ENCODE data around the gene FSTL4.

- TF ChIP-seq POLR2AphosphoS5 (IDR thresholded peaks at IDR 0.05) (no peak), CTCF (IDR thresholded peaks at IDR 0.05) (no peak), POLR2A (IDR thresholded peaks at IDR 0.05) (no peak)
Measured at GRCh38 chr5:133506181-133506580, 106.2 kb downstream of the FSTL4 start.

Data from transverse colon (tissue), 4 donors.